Ishikawa (cell line): ENCODE measurements around the gene DCD.

Source experiments
- CEBPB ChIP-seq: IDR thresholded peaks from 2 replicates; pipeline ENCODE4 v1.6.1; 2012
- CREB1 ChIP-seq: IDR thresholded peaks from 2 replicates; pipeline ENCODE4 v1.6.1; 2012; ENCODE audit warnings: low read depth
- EGR1 ChIP-seq: IDR thresholded peaks from 2 replicates; pipeline ENCODE4 v1.6.1; 2012
- EP300 ChIP-seq: IDR thresholded peaks from 2 replicates; pipeline ENCODE4 v1.6.1; 2012; ENCODE audit warnings: borderline replicate concordance
- FOXM1 ChIP-seq: IDR thresholded peaks from 2 replicates; pipeline ENCODE4 v1.6.1; 2012; ENCODE audit warnings: low read depth, borderline replicate concordance
- NFIC ChIP-seq: IDR thresholded peaks from 2 replicates; pipeline ENCODE4 v1.6.1; 2012
- RAD21 ChIP-seq: IDR thresholded peaks from 2 replicates; pipeline ENCODE4 v1.6.1; 2012; ENCODE audit warnings: low read depth
- REST ChIP-seq: IDR thresholded peaks from 2 replicates; pipeline ENCODE4 v1.6.1; 2012; ENCODE audit warnings: low read depth, mild to moderate bottlenecking
- TAF1 ChIP-seq: IDR thresholded peaks from 2 replicates; pipeline ENCODE4 v1.6.1; 2012; ENCODE audit warnings: low read depth, mild to moderate bottlenecking
- TCF12 ChIP-seq: IDR thresholded peaks from 2 replicates; pipeline ENCODE4 v1.6.1; 2012; ENCODE audit warnings: low read depth
- TEAD4 ChIP-seq: IDR thresholded peaks from 2 replicates; pipeline ENCODE4 v1.6.1; 2012
- USF1 ChIP-seq: IDR thresholded peaks from 2 replicates; pipeline ENCODE4 v1.6.1; 2012
- YY1 ChIP-seq: IDR thresholded peaks from 2 replicates; pipeline ENCODE4 v1.6.1; 2012; ENCODE audit warnings: low read depth
- ZBTB7A ChIP-seq: IDR thresholded peaks from 2 replicates; pipeline ENCODE4 v1.6.1; 2012; ENCODE audit warnings: low read depth
- TF ChIP-seq, protein P1 (sequence below): IDR thresholded peaks from 2 replicates; pipeline ENCODE4 v1.6.1; 2012

The DCD gene

GRCh38 chr12:54598970-54599369 is 49.2 kb downstream of the DCD start:
- TF ChIP-seq RAD21: no peak
- TF ChIP-seq NFIC: no peak
- no peak for TF ChIP-seq CEBPB
- TF ChIP-seq, protein P1, sequence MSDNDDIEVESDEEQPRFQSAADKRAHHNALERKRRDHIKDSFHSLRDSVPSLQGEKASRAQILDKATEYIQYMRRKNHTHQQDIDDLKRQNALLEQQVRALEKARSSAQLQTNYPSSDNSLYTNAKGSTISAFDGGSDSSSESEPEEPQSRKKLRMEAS: no peak
- no peak for TF ChIP-seq TEAD4

DNA sequence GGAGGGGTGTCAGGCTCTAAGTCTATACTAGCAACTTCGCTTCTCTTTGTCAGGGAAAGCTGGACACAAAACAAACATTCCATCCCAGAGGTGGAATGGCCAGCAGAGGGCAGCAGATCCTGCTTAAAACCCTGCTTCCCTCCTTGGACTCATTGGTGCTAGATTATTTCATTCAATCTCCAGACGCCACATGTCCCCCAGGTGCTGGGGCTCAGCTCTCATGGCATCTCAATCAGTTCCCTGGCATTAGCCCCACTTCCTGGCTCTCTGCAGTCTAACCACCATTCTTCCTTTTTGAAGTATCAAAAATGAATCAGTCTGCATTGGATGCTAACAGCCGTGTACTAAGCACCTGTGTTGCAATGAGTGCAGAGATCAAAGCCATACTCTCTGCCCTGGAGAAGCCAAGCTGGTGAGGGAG is 51.6 kb downstream of the DCD start:
- TF ChIP-seq FOXM1: no peak
- no peak for TF ChIP-seq ZBTB7A
- peak; percentile 60 for TF ChIP-seq TEAD4
- TF ChIP-seq RAD21: peak; percentile 71
- TF ChIP-seq USF1: no peak
- TF ChIP-seq TAF1: no peak

GRCh38 chr12:54595471-54595870 is 52.7 kb downstream of the DCD start:
- no peak for TF ChIP-seq NFIC
- no peak for TF ChIP-seq YY1
- TF ChIP-seq USF1: no peak
- TF ChIP-seq CEBPB: no peak
- TF ChIP-seq, protein P1: no peak
- no peak for TF ChIP-seq RAD21
- no peak for TF ChIP-seq EP300
- TF ChIP-seq CREB1: no peak
- TF ChIP-seq EGR1: no peak
- no peak for TF ChIP-seq TCF12
- no peak for TF ChIP-seq FOXM1
- no peak for TF ChIP-seq ZBTB7A
- no peak for TF ChIP-seq TEAD4
- no peak for TF ChIP-seq REST
- no peak for TF ChIP-seq TAF1
